Heart right ventricle (tissue), 16 donors: ENCODE data around the gene HES5. TPM values are rescaled to one million over a fixed set of nuclear protein-coding genes. Genes with fewer than 3 reads are reported as not detected.

ENCODE experiments used
- ATAC-seq, 8 donors: fragments of 200-7000 bp; cut with Tn5 transposase; one replicate each; pipeline ENCODE4 v1.9.1; 2020; ENCODE audit warnings: mild to moderate bottlenecking in 8 of 8, moderate library complexity in 8 of 8, moderate number of reproducible peaks in 1 of 8
- DNase-seq, 2 donors: peaks; one replicate each; pipeline ENCODE4 v3.0.0-alpha.2; 2020
- H3K27ac ChIP-seq, 10 donors: fragments of 200-600 bp; sonication (generic) in 2 of 10; one replicate each; pipeline versions ENCODE4 v1.5.0 to v1.8.0; 2020 to 2022; ENCODE audit warnings: mild to moderate bottlenecking in 3 of 10
- H3K27me3 ChIP-seq, 7 donors: fragments of 200-600 bp; one replicate each; pipeline ENCODE4 v1.8.0; 2021 to 2022; ENCODE audit warnings: mild to moderate bottlenecking in 2 of 7
- H3K36me3 ChIP-seq, 9 donors: fragments of 200-600 bp; sonication (generic) in 1 of 9; one replicate each; pipeline versions ENCODE4 v1.5.0 to v1.8.0; 2020 to 2022; ENCODE audit warnings: mild to moderate bottlenecking in 2 of 9
- H3K4me1 ChIP-seq, 9 donors: fragments of 200-600 bp; sonication (generic) in 1 of 9; one replicate each; pipeline versions ENCODE4 v1.5.0 to v1.8.0; 2020 to 2022; ENCODE audit warnings: mild to moderate bottlenecking in 4 of 9
- H3K4me3 ChIP-seq, 10 donors: fragments of 200-600 bp; sonication (generic) in 2 of 10; one replicate each; pipeline versions ENCODE4 v1.5.0 to v1.8.0; 2020 to 2022; ENCODE audit warnings: mild to moderate bottlenecking in 7 of 10, moderate library complexity in 2 of 10
- H3K9me3 ChIP-seq, 11 donors: fragments of 200-600 bp in 10 of 11; sonication (generic) in 2 of 11; one replicate each; pipeline versions ENCODE4 v1.5.0 to v1.8.0; 2013 to 2022; ENCODE audit warnings: mild to moderate bottlenecking in 2 of 11, control low read depth in 1 of 11, moderate library complexity in 1 of 11
- CTCF ChIP-seq, 9 donors: fragments of 200-600 bp; sonication (generic) in 2 of 9; IDR thresholded peaks; one replicate each; pipeline versions ENCODE4 v1.5.0 to v1.8.0; 2021 to 2022; ENCODE audit warnings: antibody characterized with exemption in 9 of 9, mild to moderate bottlenecking in 5 of 9, moderate library complexity in 1 of 9
- WGBS, 2 donors: extraction: QIAGEN DNeasy Blood & Tissue Kit; methylation state at CpG; one replicate each; pipeline ENCODE4 v1.1.7; 2013; ENCODE audit warnings: inconsistent platforms in 1 of 2; 5-methylcytosine and 5-hydroxymethylcytosine counted together
- intact Hi-C, 10 donors: fragments of 100-400 bp; cut with DNase I; formaldehyde crosslinking; loops; one replicate each; pipeline versions ENCODE4 v1.11.1 to v1.14.2; 2022
- polyA plus RNA-seq, 2 donors: library from polyadenylated mRNA; stranded (reverse); fragments of 200-250 nt; gene quantifications; one replicate each; pipeline ENCODE4 v1.2.3, GENCODE V29; 2013
- total RNA-seq, 10 donors: library from RNA; stranded (reverse); fragmentation: NEBNext Ultra II Directional in 3 of 10; extraction: Animal tissue kit (Norgen Biotek cat#: 25700) in 3 of 10; gene quantifications; one replicate each; pipeline versions ENCODE4 v1.2.1 to v1.2.4, GENCODE V29; 2021 to 2023
- donor health status: Arrhythmogenic right ventricular cardiomyopathy.
- donor health status: ischemic (EF 13 %, LVEDD 7.1; RV severe dilation, severe dysfunction).
- donor health status: healthy with polysubstance abuse.
- donor health status: DM: no; HTN: yes; CAD: no.
- donor health status: DM: no; HTN: no; CAD: no.
- donor health status: ischemic (EF 25% LVEDD 6.9; RV normal size, moderate dysfunction).
- donor health status: ischemic (EF 25% LVEDD 5.7; RV mildly dilated, moderate dysfunction).
- donor health status: healthy.
- donor health status: DM: yes; HTN: yes; CAD: no.
- donor health status: Ischemic cardiomyopathy.
- donor health status: ischemic (EF 35%, LVEDD 5.7; RV mildly dilated, moderate dysfunction).
- donor health status: nonischemic (EF 11% LVEDD 7.7; RV severe dilation, severe dysfunction).
- donor health status: DM: yes; HTN: yes; CAD: no.
- donor health status: PGD.
- donor health status: ischemic (EF 29% LVEDD 5.4; RV normal size, mild dysfunction).
- donor health status: nonischemic (EF 23%, LVEDD 6.1; RV moderate dilation, normal function).

Gene HES5
- total and polyA plus RNA-seq, 12 donors = 0.51 to 3.1 (median 1.2) TPM; not detected in 1

- no peak overlapping the region for H3K4me3 ChIP-seq
- DNase-seq = no peak
- 92 to 93% methylated on average over 45 of the region's 45 CpGs for WGBS, 2 donors
- peaks cover 30 to 100% (median 73%) of the 10 kb centered on the region in 9 donors for H3K36me3 ChIP-seq
- H3K27ac ChIP-seq = no peak overlapping the region
- no peak for ATAC-seq
- H3K4me1 ChIP-seq = no peaks in the 10 kb centered on the region
- TF ChIP-seq CTCF (IDR thresholded peaks at IDR 0.05) = no peak
- H3K27me3 ChIP-seq = no peaks in the 10 kb centered on the region
- intact Hi-C loops = no loop called here
- no peaks in the 10 kb centered on the region for H3K9me3 ChIP-seq
Measured at GRCh38 chr1:2514863-2515762, 14.9 kb downstream of the HES5 start.

- no peaks in the 10 kb centered on the region for H3K27me3 ChIP-seq
- H3K36me3 ChIP-seq = peaks cover 30 to 100% (median 74%) of the 10 kb centered on the region in 9 donors
- H3K9me3 ChIP-seq = no peaks in the 10 kb centered on the region
- 92 to 96% methylated on average over 43 of the region's 43 CpGs for WGBS, 2 donors
- no peak overlapping the region for H3K4me3 ChIP-seq
- ATAC-seq (no peak), DNase-seq (no peak)
- no peak for TF ChIP-seq CTCF (IDR thresholded peaks at IDR 0.05)
- intact Hi-C loops = no loop called here
- H3K27ac ChIP-seq = no peak overlapping the region
- H3K4me1 ChIP-seq = no peaks in the 10 kb centered on the region
Measured at GRCh38 chr1:2513939-2514652, 16.0 kb downstream of the HES5 start.

GRCh38 chr1:2512862-2513421, 17.1 kb downstream of the HES5 start:
- peaks cover 22 to 100% (median 67%) of the 10 kb centered on the region in 9 donors for H3K36me3 ChIP-seq
- 91 to 93% methylated on average over 31 of the region's 31 CpGs for WGBS, 2 donors
- intact Hi-C loops = no loop called here

More at GRCh38 chr1:2512862-2513421, 17.1 kb downstream of the HES5 start:
- DNase-seq = no peak
- Histone ChIP-seq H3K27ac (no peak overlapping the region), H3K4me1 (no peaks in the 10 kb centered on the region), H3K4me3 (no peak overlapping the region), H3K9me3 (no peaks in the 10 kb centered on the region), H3K27me3 (no peaks in the 10 kb centered on the region)
- no peak for ATAC-seq
- no peak for TF ChIP-seq CTCF (IDR thresholded peaks at IDR 0.05)
